Measurements from ENCODE around the gene TGFBRAP1.

DNA sequence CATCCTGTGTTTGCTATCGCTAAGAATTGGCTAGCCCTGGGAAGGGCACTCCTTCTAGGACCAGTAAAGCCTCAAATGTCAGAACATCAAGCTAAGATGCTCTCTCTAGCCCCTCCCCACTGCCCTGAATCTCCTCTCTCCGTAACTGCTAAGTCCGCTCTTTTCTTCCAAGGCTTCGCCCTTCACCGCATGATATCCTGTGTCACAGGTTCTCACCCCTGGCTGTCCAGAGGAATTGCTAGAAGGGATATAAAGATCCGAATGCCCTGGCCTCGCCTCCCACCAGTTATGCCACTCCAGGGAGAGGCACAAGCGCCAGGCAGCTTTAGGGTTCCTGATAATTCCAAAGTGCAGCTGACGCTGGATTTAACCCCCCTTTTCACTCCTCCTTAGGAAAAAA, 105.1 kb downstream of the TGFBRAP1 start:
- TF ChIP-seq POLR2A (IDR thresholded peaks at IDR 0.05; ENCODE audit: low read depth, low read length) (no peak), POLR2AphosphoS5 (IDR thresholded peaks at IDR 0.05; ENCODE audit: low read depth, low read length) (no peak), TAF1 (IDR thresholded peaks at IDR 0.05; ENCODE audit: borderline replicate concordance, low read depth, low read length) (no peak)

All from GM12892 (cell line).